Ovary (tissue), 3 donors: ENCODE results near the gene ICE1.

ENCODE experiments used
- EP300 ChIP-seq: sonication (generic); formaldehyde crosslinking; IDR thresholded peaks from one replicate; pipeline ENCODE4 v1.6.1; 2017; ENCODE audit warnings: antibody characterized with exemption
- TF ChIP-seq, protein P1 (sequence below), 3 donors: fragments of 450-650 bp in 2 of 3; fragments of 200-600 bp in 1 of 3; IDR thresholded peaks; one replicate each; pipeline versions ENCODE4 v1.5.1 to v1.8.0; 2016 to 2022; ENCODE audit warnings: antibody characterized with exemption in 3 of 3, mild to moderate bottlenecking in 1 of 3
- donor health status: DM: no; HTN: no; CAD: no.

DNA sequence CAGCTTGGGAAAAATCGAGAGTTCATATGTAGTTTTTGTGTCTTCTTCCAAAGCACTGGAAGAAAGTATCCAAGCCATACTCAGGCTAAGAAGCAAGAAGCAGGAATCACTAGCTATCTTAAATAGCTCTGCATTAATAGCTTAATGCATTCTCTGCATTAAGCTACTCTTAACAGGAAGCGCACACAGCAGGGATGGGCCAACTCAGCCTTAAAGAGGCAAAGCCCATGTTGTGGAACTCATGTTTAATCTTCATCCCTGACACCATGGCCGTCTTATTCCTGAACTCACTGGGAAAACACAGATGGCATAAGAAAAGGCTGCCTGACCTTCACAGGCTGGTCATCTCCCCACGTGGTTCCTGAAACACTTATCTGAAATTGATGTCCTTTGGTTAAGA, 18.7 kb upstream of the ICE1 start:
- no peak for TF ChIP-seq EP300
- TF ChIP-seq, protein P1, sequence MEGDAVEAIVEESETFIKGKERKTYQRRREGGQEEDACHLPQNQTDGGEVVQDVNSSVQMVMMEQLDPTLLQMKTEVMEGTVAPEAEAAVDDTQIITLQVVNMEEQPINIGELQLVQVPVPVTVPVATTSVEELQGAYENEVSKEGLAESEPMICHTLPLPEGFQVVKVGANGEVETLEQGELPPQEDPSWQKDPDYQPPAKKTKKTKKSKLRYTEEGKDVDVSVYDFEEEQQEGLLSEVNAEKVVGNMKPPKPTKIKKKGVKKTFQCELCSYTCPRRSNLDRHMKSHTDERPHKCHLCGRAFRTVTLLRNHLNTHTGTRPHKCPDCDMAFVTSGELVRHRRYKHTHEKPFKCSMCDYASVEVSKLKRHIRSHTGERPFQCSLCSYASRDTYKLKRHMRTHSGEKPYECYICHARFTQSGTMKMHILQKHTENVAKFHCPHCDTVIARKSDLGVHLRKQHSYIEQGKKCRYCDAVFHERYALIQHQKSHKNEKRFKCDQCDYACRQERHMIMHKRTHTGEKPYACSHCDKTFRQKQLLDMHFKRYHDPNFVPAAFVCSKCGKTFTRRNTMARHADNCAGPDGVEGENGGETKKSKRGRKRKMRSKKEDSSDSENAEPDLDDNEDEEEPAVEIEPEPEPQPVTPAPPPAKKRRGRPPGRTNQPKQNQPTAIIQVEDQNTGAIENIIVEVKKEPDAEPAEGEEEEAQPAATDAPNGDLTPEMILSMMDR (IDR thresholded peaks at IDR 0.05), result no peak
